Spleen (tissue), 7 donors: ENCODE data around the gene CRHR2.

ENCODE experiments used
- CTCF ChIP-seq, 11 experiments: fragments of 200-600 bp in 7 of 11; fragments of 450-650 bp in 4 of 11; sonication (generic) in 4 of 11; IDR thresholded peaks in 8 of 11; conservative IDR thresholded peaks in 3 of 11; 1 replicate in 7 of 11; 2 replicates in 4 of 11; pipeline versions ENCODE4 v1.4.0 to v1.8.0; 2016 to 2021; ENCODE audit warnings: antibody characterized with exemption in 11 of 11, inconsistent platforms in 4 of 11, mild to moderate bottlenecking in 1 of 11
- POLR2A ChIP-seq, 3 donors: fragments of 450-650 bp; IDR thresholded peaks; one replicate each; pipeline ENCODE4 v1.5.1; 2017; ENCODE audit warnings: antibody characterized with exemption in 3 of 3, mild to moderate bottlenecking in 1 of 3
- donor health status: DM: no; HTN: no; CAD: no; lungs with moderate emphysema.
- donor health status: DM: no; HTN: no; CAD: no.
- donor health status: DM: no; HTN: no; CAD: no.

- TF ChIP-seq CTCF (IDR thresholded peaks at IDR 0.05 in 8 of 11, conservative IDR thresholded peaks at IDR 0.05 in 3 of 11) (no peak), POLR2A (IDR thresholded peaks at IDR 0.05) (no peak)
These were observed 36.1 kb downstream of the CRHR2 start for GRCh38 chr7:30646154-30646553.
